K562 (cell line): ENCODE results near the gene PDLIM5. TPM values are rescaled to one million over a fixed set of nuclear protein-coding genes. Genes with fewer than 3 reads are reported as not detected.

Experiments used
- ATAC-seq: fragments of 200-7000 bp; cut with Tn5 transposase; 3 replicates; pipeline ENCODE4 v1.9.1; 2020; ENCODE audit warnings: moderate library complexity
- BruUV-seq: library from RNA; stranded (reverse); fragments of 400-500 nt; replicated peaks from 2 replicates; lab custom pipeline; 2021; lab: Mats Ljungman, UMichigan
- CTCF ChIA-PET: fragments of 300-600 bp; formaldehyde crosslinking; extraction: SDS; loops from one replicate; lab custom pipeline; 2021; ENCODE audit warnings: low intra/inter-chr PET ratio; lab: Yijun Ruan, JAX
- POLR2A ChIA-PET: fragments of 300-600, 350-650 bp; sonication (Branson Sonifier 250); formaldehyde crosslinking; extraction: SDS; loops from one replicate; lab custom pipeline; 2021; ENCODE audit warnings: antibody characterized with exemption, inconsistent platforms; lab: Yijun Ruan, JAX
- DNase-seq, 4 experiments: peaks; one replicate each; pipeline versions ENCODE4 v3.0.0 to v3.0.0-alpha.2; 2011 to 2018; ENCODE audit warnings: low spot score in 3 of 4, mixed read lengths in 3 of 4; ENCODE audit errors: extremely low read depth in 1 of 4
- FAIRE-seq: peaks from 2 replicates; lab custom pipeline; 2011; peaks lifted over from hg19 to GRCh38; lab: Jason Lieb, UNC
- H2AFZ ChIP-seq: 2 replicates; pipeline ENCODE4 v1.6.0; 2011; ENCODE audit warnings: low read depth, low read length, control low read depth, inconsistent platforms
- H3K27ac ChIP-seq: fragments of 200-600 bp; 3 replicates; pipeline ENCODE4 v1.8.0; 2011; ENCODE audit warnings: low read depth, mild to moderate bottlenecking, control low read depth, inconsistent platforms, low read length, moderate library complexity, mixed read lengths; ENCODE audit errors: extremely low read depth
- H3K27me3 ChIP-seq, 2 experiments: fragments of 300-600 bp in 1 of 2; 2 replicates in 1 of 2; 3 replicates in 1 of 2; pipeline versions ENCODE4 v1.6.0 to v1.8.0; 2011; ENCODE audit warnings: inconsistent platforms in 2 of 2, low read length in 2 of 2, mild to moderate bottlenecking in 1 of 2, mixed read lengths in 1 of 2, moderate library complexity in 1 of 2; ENCODE audit not compliant: control insufficient read depth in 2 of 2, insufficient read depth in 2 of 2
- H3K36me3 ChIP-seq: fragments of 300-600 bp; 3 replicates; pipeline ENCODE4 v1.8.0; 2011; ENCODE audit warnings: mild to moderate bottlenecking, low read length, inconsistent platforms; ENCODE audit not compliant: control insufficient read depth, insufficient read depth
- H3K4me1 ChIP-seq, 2 experiments: fragments of 200-600 bp in 1 of 2; replicated peaks in 1 of 2; 2 replicates in 1 of 2; 3 replicates in 1 of 2; pipeline versions ENCODE4 v1.5.1 to v1.8.0; 2011; ENCODE audit warnings: inconsistent platforms in 2 of 2, low read length in 2 of 2, mild to moderate bottlenecking in 1 of 2, mixed read lengths in 1 of 2, moderate library complexity in 1 of 2; ENCODE audit not compliant: control insufficient read depth in 2 of 2, insufficient read depth in 2 of 2
- H3K4me2 ChIP-seq: 2 replicates; pipeline ENCODE4 v1.6.1; 2011; ENCODE audit warnings: low read length, control low read depth, inconsistent platforms, mixed read lengths; ENCODE audit not compliant: insufficient read depth
- H3K4me3 ChIP-seq: fragments of 200-600 bp; sonication (generic), shearing (Covaris generic); 2 replicates; pipeline ENCODE4 v1.5.1; 2016; ENCODE audit warnings: control low read depth, inconsistent platforms
- H3K79me2 ChIP-seq: fragments of 200-600 bp; 3 replicates; pipeline ENCODE4 v1.8.0; 2011; ENCODE audit warnings: low read length, inconsistent platforms; ENCODE audit not compliant: control insufficient read depth, insufficient read depth
- H3K9ac ChIP-seq, 2 experiments: 2 replicates each; pipeline versions ENCODE4 v1.6.0 to v1.6.1; 2011; ENCODE audit warnings: low read depth in 2 of 2, low read length in 2 of 2, control low read depth in 1 of 2, inconsistent platforms in 1 of 2, mild to moderate bottlenecking in 1 of 2, mixed read lengths in 1 of 2; ENCODE audit not compliant: insufficient read depth in 1 of 2
- H3K9me1 ChIP-seq: one replicate; pipeline ENCODE4 v1.6.0; 2011; ENCODE audit warnings: inconsistent platforms, mild to moderate bottlenecking, low read length, moderate library complexity; ENCODE audit not compliant: control insufficient read depth, insufficient read depth
- H3K9me3 ChIP-seq: replicated peaks from 2 replicates; pipeline ENCODE4 v1.5.1; 2011; ENCODE audit warnings: low read depth, low read length, inconsistent platforms; ENCODE audit not compliant: control insufficient read depth, insufficient read depth
- H4K20me1 ChIP-seq: replicated peaks from 2 replicates; pipeline ENCODE4 v1.6.1; 2011; ENCODE audit warnings: low read length, inconsistent platforms, mixed read lengths; ENCODE audit not compliant: control insufficient read depth, insufficient read depth
- DNMT1 ChIP-seq: fragments of 450-650 bp; IDR thresholded peaks from 2 replicates; pipeline ENCODE4 v1.6.1; 2016; ENCODE audit warnings: antibody characterized with exemption, mild to moderate bottlenecking
- E2F4 ChIP-seq: sonication (generic); formaldehyde crosslinking; IDR thresholded peaks from 2 replicates; pipeline ENCODE4 v1.8.0; 2022; ENCODE audit warnings: mild to moderate bottlenecking, low read depth, missing genetic modification reagents
- ELF4 ChIP-seq: fragments of 450-650 bp; formaldehyde crosslinking; IDR thresholded peaks from 2 replicates; pipeline ENCODE4 v1.4.0; 2022; ENCODE audit warnings: missing genetic modification characterization
- GABPB2 ChIP-seq: fragments of 250-450 bp; sonication (Bioruptor Pico); conservative IDR thresholded peaks from 2 replicates; pipeline ENCODE4 v1.5.1; 2021; ENCODE audit warnings: mild to moderate bottlenecking
- HDAC2 ChIP-seq: fragments of 450-650 bp; IDR thresholded peaks from 2 replicates; pipeline ENCODE4 v1.6.1; 2016; ENCODE audit warnings: mild to moderate bottlenecking
- HDAC8 ChIP-seq: fragments of 450-650 bp; IDR thresholded peaks from 2 replicates; pipeline ENCODE4 v1.6.1; 2016; ENCODE audit warnings: mild to moderate bottlenecking, missing genetic modification characterization, moderate library complexity, missing compliant biosample characterization
- NFXL1 ChIP-seq: fragments of 450-650 bp; formaldehyde crosslinking; IDR thresholded peaks from 2 replicates; pipeline ENCODE4 v1.4.0; 2021; ENCODE audit warnings: mild to moderate bottlenecking
- SREBF1 ChIP-seq: fragments of 150-350 bp; IDR thresholded peaks from 2 replicates; pipeline ENCODE4 v1.6.1; 2014; ENCODE audit warnings: antibody characterized with exemption, low read depth, low read length, borderline replicate concordance
- TSC22D4 ChIP-seq: fragments of 450-650 bp; IDR thresholded peaks from 2 replicates; pipeline ENCODE4 v1.6.1; 2016; ENCODE audit warnings: missing genetic modification characterization, missing biosample characterization, control low read depth
- ZNF124 ChIP-seq: sonication (generic); formaldehyde crosslinking; IDR thresholded peaks from 2 replicates; pipeline ENCODE4 v1.8.1; 2022; ENCODE audit warnings: missing genetic modification reagents
- ZNF224 ChIP-seq: sonication (generic); formaldehyde crosslinking; IDR thresholded peaks from 2 replicates; pipeline ENCODE4 v1.8.0; 2022; ENCODE audit warnings: mild to moderate bottlenecking, missing genetic modification reagents
- ZNF395 ChIP-seq: fragments of 200-800 bp; sonication (Bioruptor generic); IDR thresholded peaks from 2 replicates; pipeline ENCODE4 v1.6.1; 2017; ENCODE audit warnings: missing genetic modification characterization, missing compliant biosample characterization
- ZNF551 ChIP-seq: fragments of 250-450 bp; sonication (Bioruptor Pico); IDR thresholded peaks from 2 replicates; pipeline ENCODE4 v1.5.0; 2021; ENCODE audit warnings: mild to moderate bottlenecking, moderate library complexity
- in situ Hi-C: fragments of 300-500 bp; cut with MboI; formaldehyde crosslinking; loops from 4 replicates; pipeline ENCODE4 v1.15.0; 2018; ENCODE audit warnings: inconsistent platforms, mixed read lengths
- intact Hi-C: fragments of 100-400 bp; cut with micrococcal nuclease; formaldehyde crosslinking; loops from 2 replicates; pipeline ENCODE4 v1.14.2; 2022
- polyA plus RNA-seq, 8 experiments: library from polyadenylated mRNA; depleted of rRNA in 4 of 8; stranded (reverse) in 5 of 8; unstranded in 3 of 8; fragments of >200 nt; fragmentation: Nextera tagmentation in 2 of 8; fragmentation: Illumina TruSeq in 1 of 8; extraction: Ambion mirVana in 2 of 8; extraction: Trizol in 1 of 8; gene quantifications; 2 replicates each; pipeline versions ENCODE4 v1.2.1 to v1.2.3, GENCODE V29; 2011 to 2014; ENCODE audit warnings: inconsistent platforms in 1 of 8, missing spikeins in 1 of 8
- total RNA-seq, 7 experiments: library from RNA; depleted of rRNA in 6 of 7; stranded (reverse); fragments of >200 nt in 6 of 7; fragmentation: Illumina TruSeq in 2 of 7; extraction: Trizol in 2 of 7; gene quantifications; 2 replicates each; pipeline versions ENCODE4 v1.2.1 to v1.2.3, GENCODE V29; 2011 to 2021; ENCODE audit warnings: low replicate concordance in 1 of 7

PDLIM5 gene
- total and polyA plus RNA-seq, 9 of the 15 experiments (the other 6 are each of a cell fraction or from before 2014, with no cell fraction given): 36.9 to 127 (median 62.5) TPM

- Histone ChIP-seq H3K4me2 (no peak overlapping the region), H3K9me1 (no peaks in the 10 kb centered on the region), H3K27me3 (peaks cover 2 to 20% of the 10 kb centered on the region in 2 experiments; a peak in 4 of 5 replicates), H3K4me3 (no peak overlapping the region), H3K79me2 (no peaks in the 10 kb centered on the region), H2AFZ (no peak overlapping the region), H3K36me3 (no peaks in the 10 kb centered on the region)
- no peak for ATAC-seq
- BruUV-seq: no TSS peak
- intact Hi-C loops: no loop called here
- POLR2A ChIA-PET: no interaction called here
- TF ChIP-seq ZNF551 (CRISPR knock-in tag): no peak
- TF ChIP-seq HDAC8 (tag): no peak
- no peak for TF ChIP-seq E2F4 (CRISPR knock-in tag)
- TF ChIP-seq TSC22D4: no peak
- no peak for TF ChIP-seq ZNF124
- no peak for TF ChIP-seq ELF4
- TF ChIP-seq SREBF1: no peak
- no peak for TF ChIP-seq GABPB2 (CRISPR knock-in tag)
- TF ChIP-seq DNMT1: no peak
- no peak for TF ChIP-seq ZNF395 (CRISPR knock-in tag)
- no peak for TF ChIP-seq HDAC2
- no peak for TF ChIP-seq ZNF224 (CRISPR knock-in tag)
- no peak for TF ChIP-seq NFXL1
- TF ChIP-seq, all 486 proteins: peak for 0
- CTCF ChIA-PET: no interaction called here
- in situ Hi-C loops: no loop called here
- Histone ChIP-seq H3K9me3 (no peaks in the 10 kb centered on the region), H3K4me1 (no peaks in the 10 kb centered on the region), H3K27ac (no peak overlapping the region), H4K20me1 (0 out of 2 replicates have a peak, but pooled peaks cover 2% of the 10 kb centered on the region), H3K9ac (no peak overlapping the region)
- no peak for DNase-seq
- no peak for FAIRE-seq
Measured at GRCh38 chr4:94678896-94679295, 227.2 kb downstream of the PDLIM5 start.
